SU-DHL-6 (cell line): Measurements from ENCODE around the gene NPSR1.
"Not testable (repeated sequence)": the region's sequence is repeated elsewhere in the genome, so short reads cannot be mapped to it uniquely, and the experiment has no call there.

Experiments used
- H2AFZ ChIP-seq: fragments of 200-600 bp; sonication (generic); 2 replicates; pipeline ENCODE4 v1.6.1; 2014; ENCODE audit warnings: low read depth, mild to moderate bottlenecking, moderate library complexity, mixed read lengths, antibody characterized with exemption, low read length; ENCODE audit not compliant: severe bottlenecking
- H3F3A ChIP-seq: fragments of 200-600 bp; shearing (Covaris generic); 2 replicates; pipeline ENCODE4 v1.6.0; 2016; ENCODE audit warnings: antibody characterized with exemption, mild to moderate bottlenecking; ENCODE audit not compliant: insufficient read depth
- H3K27ac ChIP-seq: fragments of 200-600 bp; sonication (generic); 2 replicates; pipeline ENCODE4 v1.5.1; 2016; ENCODE audit warnings: low read depth, mild to moderate bottlenecking, low read length, moderate library complexity, mixed read lengths
- H3K27me3 ChIP-seq: fragments of 200-600 bp; sonication (generic), shearing (Covaris generic); 2 replicates; pipeline ENCODE4 v1.6.0; 2014; ENCODE audit warnings: mild to moderate bottlenecking, low read length
- H3K36me3 ChIP-seq: fragments of 200-600 bp; sonication (generic); 2 replicates; pipeline ENCODE4 v1.6.1; 2014; ENCODE audit warnings: mild to moderate bottlenecking, low read length, mixed read lengths
- H3K4me2 ChIP-seq: fragments of 300-600, 200-600 bp; shearing (Covaris generic), sonication (generic); 2 replicates; pipeline ENCODE4 v1.6.0; 2014; ENCODE audit warnings: low read length, low read depth, mild to moderate bottlenecking; ENCODE audit not compliant: poor library complexity, severe bottlenecking
- H3K4me3 ChIP-seq: fragments of 200-600 bp; sonication (generic); 2 replicates; pipeline ENCODE4 v1.5.1; 2014; ENCODE audit warnings: antibody characterized with exemption, low read length, mild to moderate bottlenecking, mixed read lengths; ENCODE audit not compliant: insufficient read depth, poor library complexity, severe bottlenecking
- H3K79me2 ChIP-seq: fragments of 200-600 bp; sonication (generic); 2 replicates; pipeline ENCODE4 v1.6.1; 2014; ENCODE audit warnings: mild to moderate bottlenecking, low read length, moderate library complexity; ENCODE audit not compliant: insufficient read depth
- H3K9ac ChIP-seq: fragments of 200-600 bp; sonication (generic); 2 replicates; pipeline ENCODE4 v1.7.0; 2014; ENCODE audit warnings: mild to moderate bottlenecking, low read length
- H3K9me2 ChIP-seq: fragments of 200-600 bp; sonication (generic); replicated peaks from 2 replicates; pipeline ENCODE4 v1.6.1; 2014; ENCODE audit warnings: low read length; ENCODE audit not compliant: insufficient read depth
- H3K9me3 ChIP-seq: fragments of 200-600 bp; sonication (generic); 2 replicates; pipeline ENCODE4 v1.6.1; 2014; ENCODE audit warnings: low read length, mixed read lengths; ENCODE audit not compliant: insufficient read depth
- H4K20me1 ChIP-seq: fragments of 200-600 bp; sonication (generic); 2 replicates; pipeline ENCODE4 v1.6.1; 2014; ENCODE audit warnings: low read depth, mild to moderate bottlenecking, antibody characterized with exemption, low read length, moderate library complexity, mixed read lengths
- CTCF ChIP-seq: fragments of 200-600 bp; sonication (generic); IDR thresholded peaks from one replicate; pipeline ENCODE4 v1.5.1; 2017; ENCODE audit warnings: antibody characterized with exemption, mild to moderate bottlenecking, low read length, moderate library complexity; ENCODE audit not compliant: insufficient read depth, poor library complexity, severe bottlenecking
- EZH2phosphoT487 ChIP-seq: fragments of 200-600 bp; sonication (generic), shearing (Covaris generic); conservative IDR thresholded peaks from 2 replicates; pipeline ENCODE4 v1.6.1; 2018; ENCODE audit warnings: mild to moderate bottlenecking, antibody characterized with exemption, low read length, moderate library complexity, mixed read lengths

Gene NPSR1

DNA sequence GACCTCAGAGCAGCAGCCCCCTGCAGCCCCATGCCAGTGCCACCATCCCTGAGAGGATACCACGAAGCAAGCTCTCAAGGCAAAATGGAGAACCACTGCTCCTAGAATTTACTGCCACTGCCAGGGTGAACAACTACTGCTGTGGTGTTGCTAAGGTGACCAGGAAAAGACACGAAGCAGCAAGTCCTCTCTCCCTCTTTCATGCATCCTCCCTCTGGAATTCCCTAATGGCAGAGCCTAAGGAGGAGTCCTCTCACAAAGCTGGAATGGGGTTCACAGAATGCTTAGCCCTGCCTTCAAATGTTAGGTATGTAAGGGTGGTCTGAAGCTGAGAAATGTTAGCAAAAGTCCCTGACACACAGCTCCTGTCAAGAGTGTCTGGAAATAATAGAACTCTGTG is 35.8 kb upstream of the NPSR1 start:
- H2AFZ ChIP-seq, result no peak overlapping the region
- H3K9me2 ChIP-seq, result no peaks in the 10 kb centered on the region
- no peaks in the 10 kb centered on the region for H4K20me1 ChIP-seq
- H3K9me3 ChIP-seq, result no peaks in the 10 kb centered on the region
- H3K4me2 ChIP-seq, result no peak overlapping the region
- TF ChIP-seq EZH2phosphoT487, result no peak
- no peak for TF ChIP-seq CTCF
- H3K27ac ChIP-seq, result no peak overlapping the region
- H3K9ac ChIP-seq, result no peak overlapping the region
- H3K27me3 ChIP-seq, result no peaks in the 10 kb centered on the region
- no peak overlapping the region for H3K4me3 ChIP-seq
- no peaks in the 10 kb centered on the region for H3F3A ChIP-seq
- no peaks in the 10 kb centered on the region for H3K36me3 ChIP-seq
- no peaks in the 10 kb centered on the region for H3K79me2 ChIP-seq

- Histone ChIP-seq H4K20me1 (no peaks in the 10 kb centered on the region), H3K9me3 (no peaks in the 10 kb centered on the region), H3K4me3 (no peak overlapping the region), H2AFZ (no peak overlapping the region), H3K4me2 (no peak overlapping the region), H3K9me2 (no peaks in the 10 kb centered on the region), H3K79me2 (no peaks in the 10 kb centered on the region), H3K36me3 (no peaks in the 10 kb centered on the region), H3K9ac (no peak overlapping the region), H3K27ac (no peak overlapping the region), H3F3A (no peaks in the 10 kb centered on the region), H3K27me3 (no peaks in the 10 kb centered on the region)
- TF ChIP-seq CTCF, result no peak
- TF ChIP-seq EZH2phosphoT487, result no peak
Observed at GRCh38 chr7:34622771-34623250, 35.2 kb upstream of the NPSR1 start.

GRCh38 chr7:34628618-34629017 is 29.4 kb upstream of the NPSR1 start:
- H3K4me3 ChIP-seq, H3K27ac ChIP-seq, H3K27me3 ChIP-seq: not testable (repeated sequence)

DNA sequence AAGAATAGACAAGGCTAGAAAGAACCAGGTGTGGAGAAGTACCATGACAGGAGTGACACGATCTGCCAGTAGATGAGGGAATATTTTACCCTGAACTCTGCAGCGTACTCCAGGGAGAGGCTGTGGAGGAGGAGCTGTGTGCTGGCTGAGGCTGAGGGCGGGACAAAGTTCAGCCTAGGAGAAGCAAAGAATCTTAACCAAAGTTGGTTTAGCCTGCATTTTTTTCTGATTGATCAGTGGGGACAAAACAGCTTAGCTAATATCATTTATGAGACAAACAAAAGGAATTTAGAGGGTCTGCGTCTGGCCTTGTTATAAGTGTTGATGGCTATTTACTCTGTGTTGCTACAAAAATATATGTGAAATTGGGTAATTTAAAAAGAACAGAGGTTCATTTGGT is 5.2 kb upstream of the NPSR1 start:
- Histone ChIP-seq H3K79me2 (no peaks in the 10 kb centered on the region), H3K36me3 (no peaks in the 10 kb centered on the region), H3K27me3 (no peaks in the 10 kb centered on the region), H3K4me3 (no peak overlapping the region), H3K9ac (no peak overlapping the region), H2AFZ (no peak overlapping the region), H3K9me3 (no peaks in the 10 kb centered on the region), H4K20me1 (no peaks in the 10 kb centered on the region), H3F3A (no peaks in the 10 kb centered on the region), H3K9me2 (no peaks in the 10 kb centered on the region), H3K27ac (no peak overlapping the region), H3K4me2 (no peak overlapping the region)
- TF ChIP-seq EZH2phosphoT487, result no peak
- no peak for TF ChIP-seq CTCF

More at GRCh38 chr7:34628618-34629017, 29.4 kb upstream of the NPSR1 start:
- not testable (repeated sequence) for H4K20me1 ChIP-seq, H3K9ac ChIP-seq, H3K36me3 ChIP-seq, H2AFZ ChIP-seq, H3K9me2 ChIP-seq, H3K4me2 ChIP-seq, H3K9me3 ChIP-seq, H3K79me2 ChIP-seq, H3F3A ChIP-seq
